CD14-positive monocyte (primary cell): ENCODE measurements around the gene FH. TPM values are rescaled to one million over a fixed set of nuclear protein-coding genes. Genes with fewer than 3 reads are reported as not detected.

Experiments used
- DNase-seq, 3 donors: peaks; one replicate each; pipeline ENCODE4 v3.0.0-alpha.2; 2011 to 2022
- H2AFZ ChIP-seq: 2 replicates; pipeline ENCODE4 v1.6.0; 2012; ENCODE audit warnings: mild to moderate bottlenecking, low read depth, low read length, inconsistent platforms; ENCODE audit not compliant: insufficient read depth, poor library complexity, severe bottlenecking
- H3K27ac ChIP-seq, 2 donors: 1 replicate in 1 of 2; 2 replicates in 1 of 2; pipeline ENCODE4 v1.5.1; 2012 to 2013; ENCODE audit warnings: low read length in 2 of 2, control low read depth in 1 of 2, inconsistent platforms in 1 of 2, low read depth in 1 of 2, mild to moderate bottlenecking in 1 of 2
- H3K27me3 ChIP-seq, 2 donors: one replicate each; pipeline versions ENCODE4 v1.6.0 to v1.6.1; 2011 to 2013; ENCODE audit warnings: low read length in 2 of 2; ENCODE audit not compliant: control insufficient read depth in 2 of 2, insufficient read depth in 2 of 2
- H3K36me3 ChIP-seq, 2 donors: replicated peaks in 1 of 2; 1 replicate in 1 of 2; 2 replicates in 1 of 2; pipeline versions ENCODE4 v1.5.1 to v1.6.1; 2012 to 2013; ENCODE audit warnings: low read length in 2 of 2, control low read depth in 1 of 2, inconsistent platforms in 1 of 2, mild to moderate bottlenecking in 1 of 2; ENCODE audit not compliant: insufficient read depth in 2 of 2, control insufficient read depth in 1 of 2
- H3K4me1 ChIP-seq, 2 donors: 1 replicate in 1 of 2; 2 replicates in 1 of 2; pipeline versions ENCODE4 v1.5.1 to v1.6.1; 2012 to 2013; ENCODE audit warnings: low read length in 2 of 2, control low read depth in 1 of 2, inconsistent platforms in 1 of 2, mild to moderate bottlenecking in 1 of 2, moderate library complexity in 1 of 2; ENCODE audit not compliant: insufficient read depth in 2 of 2, control insufficient read depth in 1 of 2
- H3K4me2 ChIP-seq: replicated peaks from 2 replicates; pipeline ENCODE3; 2012; ENCODE audit warnings: low read length, moderate library complexity, mild to moderate bottlenecking; ENCODE audit not compliant: poor library complexity, severe bottlenecking; ENCODE audit errors: extremely low read depth
- H3K4me3 ChIP-seq, 3 experiments: fragments of 200-600 bp in 1 of 3; sonication (generic) in 1 of 3; replicated peaks in 1 of 3; 1 replicate in 2 of 3; 2 replicates in 1 of 3; pipeline ENCODE4 v1.5.1; 2011 to 2013; ENCODE audit warnings: low read length in 3 of 3, mild to moderate bottlenecking in 3 of 3, control low read depth in 2 of 3, low read depth in 2 of 3, inconsistent platforms in 1 of 3, moderate library complexity in 1 of 3
- H3K79me2 ChIP-seq: 2 replicates; pipeline ENCODE4 v1.6.0; 2012; ENCODE audit warnings: mild to moderate bottlenecking, control low read depth, inconsistent platforms, low read length, moderate library complexity; ENCODE audit not compliant: insufficient read depth
- H3K9ac ChIP-seq: 2 replicates; pipeline ENCODE4 v1.6.0; 2017; ENCODE audit warnings: low read length, mild to moderate bottlenecking; ENCODE audit not compliant: insufficient read depth, poor library complexity, severe bottlenecking
- H3K9me3 ChIP-seq, 2 donors: replicated peaks in 1 of 2; 1 replicate in 1 of 2; 2 replicates in 1 of 2; pipeline versions ENCODE4 v1.5.1 to v1.6.1; 2012 to 2013; ENCODE audit warnings: low read length in 2 of 2, control low read depth in 1 of 2; ENCODE audit not compliant: control insufficient read depth in 1 of 2, insufficient read depth in 1 of 2
- H4K20me1 ChIP-seq: 2 replicates; pipeline ENCODE4 v1.6.0; 2012; ENCODE audit warnings: mild to moderate bottlenecking, low read length, control low read depth, moderate library complexity; ENCODE audit not compliant: insufficient read depth
- H3K27ac Mint-ChIP-seq, 7 donors: one replicate each; pipeline ENCODE4 v1.8.0; 2020; ENCODE audit warnings: mild to moderate bottlenecking in 7 of 7, mixed read lengths in 7 of 7, moderate library complexity in 6 of 7, inconsistent platforms in 2 of 7
- H3K27me3 Mint-ChIP-seq, 3 donors: one replicate each; pipeline ENCODE4 v1.8.0; 2021 to 2022; ENCODE audit warnings: low read depth in 3 of 3, mild to moderate bottlenecking in 3 of 3, mixed read lengths in 3 of 3, moderate library complexity in 3 of 3, inconsistent platforms in 1 of 3
- H3K36me3 Mint-ChIP-seq, 2 donors: one replicate each; pipeline ENCODE4 v1.8.0; 2020; ENCODE audit warnings: mixed read lengths in 2 of 2, inconsistent platforms in 1 of 2, mild to moderate bottlenecking in 1 of 2
- H3K4me1 Mint-ChIP-seq: one replicate; pipeline ENCODE4 v1.8.0; 2020; ENCODE audit warnings: mild to moderate bottlenecking, mixed read lengths
- H3K4me3 Mint-ChIP-seq, 2 donors: one replicate each; pipeline ENCODE4 v1.8.0; 2020; ENCODE audit warnings: mild to moderate bottlenecking in 2 of 2, mixed read lengths in 2 of 2, moderate library complexity in 1 of 2
- H3K9me3 Mint-ChIP-seq, 7 donors: one replicate each; pipeline ENCODE4 v1.8.0; 2020 to 2022; ENCODE audit warnings: mixed read lengths in 7 of 7, mild to moderate bottlenecking in 6 of 7, moderate library complexity in 6 of 7, inconsistent platforms in 2 of 7
- CTCF ChIP-seq: fragments of 200-600 bp; IDR thresholded peaks from one replicate; pipeline ENCODE4 v1.8.0; 2022; ENCODE audit warnings: antibody characterized with exemption, mild to moderate bottlenecking
- WGBS: methylation state at CpG from one replicate; pipeline ENCODE4 v1.1.5; 2013; ENCODE audit warnings: missing lambda C conversion rate; ENCODE audit not compliant: insufficient coverage; 5-methylcytosine and 5-hydroxymethylcytosine counted together
- intact Hi-C, 2 donors: fragments of 100-400 bp; cut with micrococcal nuclease; formaldehyde crosslinking; loops; one replicate each; pipeline versions ENCODE4 v1.15.0 to v1.15.1; 2023
- polyA plus RNA-seq, 3 donors: library from polyadenylated mRNA; depleted of rRNA in 1 of 3; unstranded in 2 of 3; stranded (reverse) in 1 of 3; fragments of 300-500 nt in 2 of 3; fragments of >200 nt in 1 of 3; fragmentation: Illumina TruSeq in 2 of 3; gene quantifications; 1 replicate in 2 of 3; 2 replicates in 1 of 3; pipeline ENCODE4 v1.2.3, GENCODE V29; 2012 to 2021

FH gene
- polyA plus RNA-seq, 3 donors: 21.1 to 34.9 (median 32.5) TPM

DNA sequence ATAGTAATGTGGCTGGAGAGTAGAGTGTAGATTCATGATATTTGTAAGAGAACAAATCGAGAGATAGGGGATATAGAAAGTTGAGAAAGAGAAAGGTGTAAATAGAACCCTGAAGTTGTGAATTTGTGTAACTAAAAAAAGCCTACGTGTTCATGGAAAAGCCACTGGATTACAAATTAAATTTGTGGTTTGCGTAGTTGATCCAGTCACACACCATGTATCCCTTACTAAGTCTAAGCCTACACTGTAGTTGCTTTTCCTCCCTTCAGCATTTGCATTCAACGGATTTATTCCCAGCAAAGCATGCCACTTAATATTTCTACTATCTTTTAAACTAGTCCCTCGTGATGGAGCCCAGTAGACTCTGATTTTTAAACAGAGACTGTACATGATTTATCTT, 37.5 kb upstream of the FH start:
- TF ChIP-seq CTCF: no peak
- Histone ChIP-seq H3K9me3 (no peaks in the 10 kb centered on the region), H3K9ac (no peak overlapping the region), H4K20me1 (no peaks in the 10 kb centered on the region), H2AFZ (no peak overlapping the region), H3K4me3 (no peak overlapping the region), H3K79me2 (no peaks in the 10 kb centered on the region), H3K4me2 (no peak overlapping the region), H3K4me1 (peaks cover 37 to 41% of the 10 kb centered on the region in 2 donors), H3K27ac (no peak overlapping the region), H3K36me3 (peaks cover 11 to 22% of the 10 kb centered on the region in 2 donors), H3K27me3 (no peaks in the 10 kb centered on the region)
- DNase-seq: no peak
- intact Hi-C loops: no loop called here
- Mint-ChIP-seq H3K4me3 (no peak overlapping the region), H3K9me3 (peaks cover 0 to 2% (median 0%) of the 10 kb centered on the region in 7 donors), H3K36me3 (peaks cover 43% of the 10 kb centered on the region in 2 donors), H3K27me3 (peaks cover 0 to 2% (median 0%) of the 10 kb centered on the region in 3 donors), H3K27ac (no peak overlapping the region), H3K4me1 (peaks cover 50% of the 10 kb centered on the region)
- whole genome bisulfite sequencing: 96% methylated on average over 3 of the region's 5 CpGs

DNA sequence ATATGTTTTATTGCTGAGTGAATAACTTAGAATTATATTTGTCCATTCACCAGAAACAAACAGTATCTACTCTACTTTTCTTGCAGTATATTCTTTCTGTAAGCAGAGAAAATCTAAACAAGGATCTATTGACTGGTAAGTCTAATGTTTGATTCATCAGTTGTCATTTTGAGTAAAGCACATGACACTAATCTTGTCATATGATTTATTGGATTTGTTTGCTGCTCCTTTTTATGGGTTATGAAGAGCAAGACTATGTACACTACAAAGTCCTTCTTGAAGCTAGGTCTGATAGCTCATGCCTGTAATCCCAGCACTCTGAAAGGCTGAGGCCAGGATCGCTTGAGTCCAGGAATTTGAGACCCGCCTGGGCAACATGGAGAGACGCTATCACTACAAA, 36.0 kb upstream of the FH start:
- 100% methylated on average over 1 of the region's 3 CpGs for WGBS
- Histone ChIP-seq H3K4me2 (no peak overlapping the region), H3K27ac (no peak overlapping the region), H3K9me3 (no peaks in the 10 kb centered on the region), H2AFZ (no peak overlapping the region), H4K20me1 (no peaks in the 10 kb centered on the region), H3K36me3 (peaks cover 11 to 17% of the 10 kb centered on the region in 2 donors), H3K79me2 (no peaks in the 10 kb centered on the region), H3K27me3 (no peaks in the 10 kb centered on the region), H3K4me1 (peaks cover 33 to 41% of the 10 kb centered on the region in 2 donors), H3K4me3 (no peak overlapping the region), H3K9ac (no peak overlapping the region)
- peaks cover 0 to 2% (median 0%) of the 10 kb centered on the region in 3 donors for H3K27me3 Mint-ChIP-seq
- DNase-seq: no peak
- H3K36me3 Mint-ChIP-seq: peaks cover 30 to 37% of the 10 kb centered on the region in 2 donors
- H3K9me3 Mint-ChIP-seq: peaks cover 0 to 2% (median 0%) of the 10 kb centered on the region in 7 donors
- H3K27ac Mint-ChIP-seq: no peak overlapping the region
- no peak for TF ChIP-seq CTCF
- H3K4me3 Mint-ChIP-seq: no peak overlapping the region
- intact Hi-C loops: no loop called here
- H3K4me1 Mint-ChIP-seq: peaks cover 50% of the 10 kb centered on the region
